ENCODE data around the gene AMOTL1.

AMOTL1 gene

GRCh38 chr11:94861306-94861845 lies 93.2 kb downstream of the AMOTL1 start:
- CTCF ChIA-PET, result no interaction called here
- Histone ChIP-seq H3K4me3 (ENCODE audit: control insufficient read depth in 1 of 7, extremely low read depth in 1 of 7, insufficient read depth in 4 of 7, low read depth in 2 of 7, low read length in 6 of 7) (no peak overlapping the region), H3K9me3 (ENCODE audit: control extremely low read depth in 1 of 5, control insufficient read depth in 4 of 5, insufficient read depth in 2 of 5, low read depth in 1 of 5, low read length in 4 of 5) (no peaks in the 10 kb centered on the region), H3K27me3 (replicated peaks in 2 of 5; ENCODE audit: control insufficient read depth in 4 of 5, insufficient read depth in 5 of 5, low read length in 4 of 5) (no peaks in the 10 kb centered on the region), H3K36me3 (ENCODE audit: control insufficient read depth in 4 of 4, insufficient read depth in 4 of 4, low read length in 3 of 4) (peaks cover 10 to 64% (median 33%) of the 10 kb centered on the region in 4 experiments), H3K27ac (ENCODE audit: insufficient read depth in 1 of 2, low read depth in 1 of 2, low read length in 2 of 2, poor library complexity in 1 of 2, severe bottlenecking in 2 of 2) (no peak overlapping the region), H3K4me1 (ENCODE audit: control extremely low read depth in 1 of 4, control insufficient read depth in 4 of 4, insufficient read depth in 4 of 4, low read length in 3 of 4) (no peaks in the 10 kb centered on the region)
- no peak for DNase-seq
- POLR2A ChIA-PET, result no interaction called here
- WGBS (ENCODE audit: insufficient coverage), result 93% methylated on average over 4 of the region's 9 CpGs

GRCh38 chr11:94862926-94863880 lies 95.0 kb downstream of the AMOTL1 start:
- DNase-seq, result no peak
- ChIA-PET CTCF (interaction anchor here (2.3 kb wide), 1 partner anchor 10 kb away, joined by 6 read pairs; no protein-coding TSS in a partner anchor), POLR2A (no interaction called here)
- Histone ChIP-seq H3K4me3 (ENCODE audit: control insufficient read depth in 1 of 7, extremely low read depth in 1 of 7, insufficient read depth in 4 of 7, low read depth in 2 of 7, low read length in 6 of 7) (no peak overlapping the region), H3K27me3 (replicated peaks in 2 of 5; ENCODE audit: control insufficient read depth in 4 of 5, insufficient read depth in 5 of 5, low read length in 4 of 5) (no peaks in the 10 kb centered on the region), H3K36me3 (ENCODE audit: control insufficient read depth in 4 of 4, insufficient read depth in 4 of 4, low read length in 3 of 4) (peaks cover 13 to 68% (median 45%) of the 10 kb centered on the region in 4 experiments), H3K27ac (ENCODE audit: insufficient read depth in 1 of 2, low read depth in 1 of 2, low read length in 2 of 2, poor library complexity in 1 of 2, severe bottlenecking in 2 of 2) (no peak overlapping the region), H3K4me1 (ENCODE audit: control extremely low read depth in 1 of 4, control insufficient read depth in 4 of 4, insufficient read depth in 4 of 4, low read length in 3 of 4) (no peaks in the 10 kb centered on the region), H3K9me3 (ENCODE audit: control extremely low read depth in 1 of 5, control insufficient read depth in 4 of 5, insufficient read depth in 2 of 5, low read depth in 1 of 5, low read length in 4 of 5) (no peaks in the 10 kb centered on the region)
- 98% methylated on average over 3 of the region's 11 CpGs for WGBS (ENCODE audit: insufficient coverage)

- Histone ChIP-seq H3K27ac (ENCODE audit: insufficient read depth in 1 of 2, low read depth in 1 of 2, low read length in 2 of 2, poor library complexity in 1 of 2, severe bottlenecking in 2 of 2) (no peak overlapping the region), H3K27me3 (replicated peaks in 2 of 5; ENCODE audit: control insufficient read depth in 4 of 5, insufficient read depth in 5 of 5, low read length in 4 of 5) (no peaks in the 10 kb centered on the region), H3K36me3 (ENCODE audit: control insufficient read depth in 4 of 4, insufficient read depth in 4 of 4, low read length in 3 of 4) (peaks cover 9 to 68% (median 48%) of the 10 kb centered on the region in 4 experiments), H3K4me1 (ENCODE audit: control extremely low read depth in 1 of 4, control insufficient read depth in 4 of 4, insufficient read depth in 4 of 4, low read length in 3 of 4) (no peaks in the 10 kb centered on the region), H3K4me3 (ENCODE audit: control insufficient read depth in 1 of 7, extremely low read depth in 1 of 7, insufficient read depth in 4 of 7, low read depth in 2 of 7, low read length in 6 of 7) (no peak overlapping the region), H3K9me3 (ENCODE audit: control extremely low read depth in 1 of 5, control insufficient read depth in 4 of 5, insufficient read depth in 2 of 5, low read depth in 1 of 5, low read length in 4 of 5) (no peaks in the 10 kb centered on the region)
- WGBS (ENCODE audit: insufficient coverage), result 98% methylated on average over 9 of the region's 11 CpGs
- CTCF ChIA-PET, result interaction anchor here (0.9 to 2.3 kb wide), 4 partner anchors 11 to 76 kb away, joined by 3 to 6 read pairs (median 4); no protein-coding TSS in a partner anchor
- POLR2A ChIA-PET, result no interaction called here
- DNase-seq, result no peak
These were observed 96.4 kb downstream of the AMOTL1 start for GRCh38 chr11:94864506-94865045.

- Histone ChIP-seq H3K4me1 (ENCODE audit: control extremely low read depth in 1 of 4, control insufficient read depth in 4 of 4, insufficient read depth in 4 of 4, low read length in 3 of 4) (no peaks in the 10 kb centered on the region), H3K27ac (ENCODE audit: insufficient read depth in 1 of 2, low read depth in 1 of 2, low read length in 2 of 2, poor library complexity in 1 of 2, severe bottlenecking in 2 of 2) (no peak overlapping the region), H3K27me3 (replicated peaks in 2 of 5; ENCODE audit: control insufficient read depth in 4 of 5, insufficient read depth in 5 of 5, low read length in 4 of 5) (no peaks in the 10 kb centered on the region), H3K4me3 (ENCODE audit: control insufficient read depth in 1 of 7, extremely low read depth in 1 of 7, insufficient read depth in 4 of 7, low read depth in 2 of 7, low read length in 6 of 7) (no peak overlapping the region), H3K9me3 (ENCODE audit: control extremely low read depth in 1 of 5, control insufficient read depth in 4 of 5, insufficient read depth in 2 of 5, low read depth in 1 of 5, low read length in 4 of 5) (no peaks in the 10 kb centered on the region), H3K36me3 (ENCODE audit: control insufficient read depth in 4 of 4, insufficient read depth in 4 of 4, low read length in 3 of 4) (peaks cover 7 to 69% (median 53%) of the 10 kb centered on the region in 4 experiments)
- POLR2A ChIA-PET, result no interaction called here
- 100% methylated on average over 6 of the region's 8 CpGs for WGBS (ENCODE audit: insufficient coverage)
- CTCF ChIA-PET, result interaction anchor here (1.4 kb wide), 1 partner anchor 31 kb away, joined by 3 read pairs; no protein-coding TSS in a partner anchor
- no peak for DNase-seq
These were observed 98.2 kb downstream of the AMOTL1 start for GRCh38 chr11:94866231-94866822.

GRCh38 chr11:94866936-94867795 lies 99.0 kb downstream of the AMOTL1 start:
- H3K4me1 ChIP-seq (ENCODE audit: control extremely low read depth in 1 of 4, control insufficient read depth in 4 of 4, insufficient read depth in 4 of 4, low read length in 3 of 4), result no peaks in the 10 kb centered on the region
- H3K36me3 ChIP-seq (ENCODE audit: control insufficient read depth in 4 of 4, insufficient read depth in 4 of 4, low read length in 3 of 4), result peaks cover 7 to 71% (median 54%) of the 10 kb centered on the region in 4 experiments
- H3K9me3 ChIP-seq (ENCODE audit: control extremely low read depth in 1 of 5, control insufficient read depth in 4 of 5, insufficient read depth in 2 of 5, low read depth in 1 of 5, low read length in 4 of 5), result no peaks in the 10 kb centered on the region
- DNase-seq, result no peak
- ChIA-PET POLR2A (no interaction called here), CTCF (interaction anchor here (0.8 to 1.5 kb wide), 2 partner anchors 28 to 40 kb away, joined by 3 read pairs; no protein-coding TSS in a partner anchor)
- WGBS (ENCODE audit: insufficient coverage), result 97% methylated on average over 9 of the region's 9 CpGs
- no peaks in the 10 kb centered on the region for H3K27me3 ChIP-seq (replicated peaks in 2 of 5; ENCODE audit: control insufficient read depth in 4 of 5, insufficient read depth in 5 of 5, low read length in 4 of 5)
- no peak overlapping the region for H3K27ac ChIP-seq (ENCODE audit: insufficient read depth in 1 of 2, low read depth in 1 of 2, low read length in 2 of 2, poor library complexity in 1 of 2, severe bottlenecking in 2 of 2)
- H3K4me3 ChIP-seq (ENCODE audit: control insufficient read depth in 1 of 7, extremely low read depth in 1 of 7, insufficient read depth in 4 of 7, low read depth in 2 of 7, low read length in 6 of 7), result no peak overlapping the region

- H3K27me3 ChIP-seq (replicated peaks in 2 of 5; ENCODE audit: control insufficient read depth in 4 of 5, insufficient read depth in 5 of 5, low read length in 4 of 5), result no peaks in the 10 kb centered on the region
- DNase-seq, result no peak
- 100% methylated on average over 2 of the region's 5 CpGs for WGBS (ENCODE audit: insufficient coverage)
- H3K9me3 ChIP-seq (ENCODE audit: control extremely low read depth in 1 of 5, control insufficient read depth in 4 of 5, insufficient read depth in 2 of 5, low read depth in 1 of 5, low read length in 4 of 5), result no peaks in the 10 kb centered on the region
- ChIA-PET CTCF (interaction anchor here (1.5 kb wide), 1 partner anchor 42 kb away, joined by 3 read pairs; no protein-coding TSS in a partner anchor), POLR2A (no interaction called here)
- peaks cover 7 to 74% (median 57%) of the 10 kb centered on the region in 4 experiments for H3K36me3 ChIP-seq (ENCODE audit: control insufficient read depth in 4 of 4, insufficient read depth in 4 of 4, low read length in 3 of 4)
- no peaks in the 10 kb centered on the region for H3K4me1 ChIP-seq (ENCODE audit: control extremely low read depth in 1 of 4, control insufficient read depth in 4 of 4, insufficient read depth in 4 of 4, low read length in 3 of 4)
- no peak overlapping the region for H3K4me3 ChIP-seq (ENCODE audit: control insufficient read depth in 1 of 7, extremely low read depth in 1 of 7, insufficient read depth in 4 of 7, low read depth in 2 of 7, low read length in 6 of 7)
- H3K27ac ChIP-seq (ENCODE audit: insufficient read depth in 1 of 2, low read depth in 1 of 2, low read length in 2 of 2, poor library complexity in 1 of 2, severe bottlenecking in 2 of 2), result no peak overlapping the region
These were observed 100.3 kb downstream of the AMOTL1 start for GRCh38 chr11:94868468-94868867.
